ENCODE results near the gene PSD4. TPM values are rescaled to one million over a fixed set of nuclear protein-coding genes. Genes with fewer than 3 reads are reported as not detected.

Gene PSD4
- total RNA-seq, 4 donors from 2014 or later = 25.1 to 62.5 (median 50.2) TPM

GRCh38 chr2:113240915-113241911, 67.4 kb downstream of the PSD4 start:
- peak overlapping the region; percentile 78 to 92 (median 88) for H3K27ac ChIP-seq
- intact Hi-C loops (cut with DNase I) = no loop called here

GRCh38 chr2:113242327-113242726, 68.6 kb downstream of the PSD4 start:
- intact Hi-C loops (cut with DNase I) = no loop called here
- peaks cover 20 to 55% (median 31%) of the 10 kb centered on the region in 3 donors for H3K4me1 ChIP-seq
- DNase-seq = no peak
- H3K4me3 ChIP-seq = no peak overlapping the region
- TF ChIP-seq POLR2A (IDR thresholded peaks at IDR 0.05) (no peak), CTCF (IDR thresholded peaks at IDR 0.05) (no peak)
- no peaks in the 10 kb centered on the region for H3K9me3 ChIP-seq
- H3K36me3 ChIP-seq = peaks cover 0 to 6% (median 0%) of the 10 kb centered on the region in 3 donors
- peak overlapping the region; percentile 78 to 92 (median 88) for H3K27ac ChIP-seq
- H3K27me3 ChIP-seq = no peaks in the 10 kb centered on the region
- WGBS, 2 donors = 76 to 87% methylated on average over 2 to 5 of the region's 6 CpGs

More at GRCh38 chr2:113240915-113241911, 67.4 kb downstream of the PSD4 start:
- Histone ChIP-seq H3K36me3 (peaks cover 0 to 6% (median 0%) of the 10 kb centered on the region in 3 donors), H3K9me3 (no peaks in the 10 kb centered on the region), H3K27me3 (no peaks in the 10 kb centered on the region), H3K4me3 (no peak overlapping the region), H3K4me1 (peaks cover 20 to 64% (median 31%) of the 10 kb centered on the region in 3 donors)
- whole genome bisulfite sequencing, 2 donors = 18 to 36% methylated on average over 7 to 14 of the region's 18 CpGs
- DNase-seq = no peak
- TF ChIP-seq CTCF (IDR thresholded peaks at IDR 0.05) (no peak), POLR2A (IDR thresholded peaks at IDR 0.05) (peak in 1 of 4 donors; percentile 19)

GRCh38 chr2:113245276-113245711, 71.5 kb downstream of the PSD4 start:
- Histone ChIP-seq H3K36me3 (no peaks in the 10 kb centered on the region), H3K4me3 (no peak overlapping the region), H3K4me1 (peaks cover 14 to 38% (median 19%) of the 10 kb centered on the region in 3 donors), H3K9me3 (no peaks in the 10 kb centered on the region), H3K27me3 (no peaks in the 10 kb centered on the region), H3K27ac (peak overlapping the region in 2 of 4 donors; percentile 5 to 44)
- no peak for TF ChIP-seq POLR2A (IDR thresholded peaks at IDR 0.05)
- no peak for TF ChIP-seq CTCF (IDR thresholded peaks at IDR 0.05)
- DNase-seq = no peak
- 76 to 84% methylated on average over 3 of the region's 3 CpGs for WGBS, 2 donors
- intact Hi-C loops (cut with DNase I) = loop anchor here (5.0 kb wide), 1 partner anchor 127 kb away; no protein-coding TSS in a partner anchor

GRCh38 chr2:113246606-113247005, 72.8 kb downstream of the PSD4 start:
- TF ChIP-seq POLR2A (IDR thresholded peaks at IDR 0.05) (no peak), CTCF (IDR thresholded peaks at IDR 0.05) (no peak)
- intact Hi-C loops (cut with DNase I) = loop anchor here (5.0 kb wide), 1 partner anchor 126 kb away; no protein-coding TSS in a partner anchor
- no peak for DNase-seq
- Histone ChIP-seq H3K27me3 (no peaks in the 10 kb centered on the region), H3K36me3 (no peaks in the 10 kb centered on the region), H3K4me1 (peaks cover 3 to 25% (median 6%) of the 10 kb centered on the region in 3 donors), H3K4me3 (no peak overlapping the region), H3K27ac (peak overlapping the region in 1 of 4 donors; percentile 44), H3K9me3 (no peaks in the 10 kb centered on the region)
- 0 to 40% methylated on average over 1 to 2 of the region's 14 CpGs for WGBS, 2 donors

Data from esophagus squamous epithelium (tissue), 5 donors.